SK-N-MC (cell line): Measurements from ENCODE around the gene UNC79.

Experiments used
- DNase-seq: peaks from one replicate; pipeline ENCODE4 v3.0.0-alpha.2; 2011; ENCODE audit warnings: low read depth, low spot score
- H3K27ac ChIP-seq: fragments of 200-600 bp; sonication (generic); 2 replicates; pipeline ENCODE4 v1.5.1; 2016; ENCODE audit warnings: mixed run types
- H3K36me3 ChIP-seq: fragments of 200-600 bp; sonication (generic); 2 replicates; pipeline ENCODE4 v1.6.1; 2017; ENCODE audit warnings: antibody characterized with exemption, low read length, mixed read lengths; ENCODE audit not compliant: insufficient read depth
- H3K4me3 ChIP-seq: fragments of 200-600 bp; sonication (generic); 2 replicates; pipeline ENCODE4 v1.5.1; 2016
- H3K9ac ChIP-seq: fragments of 200-600 bp; sonication (generic); 2 replicates; pipeline ENCODE4 v1.8.0; 2017; ENCODE audit warnings: mixed run types, mixed read lengths; ENCODE audit not compliant: insufficient read length
- H3K9me3 ChIP-seq: fragments of 200-600 bp; sonication (generic); 2 replicates; pipeline ENCODE4 v1.6.1; 2017; ENCODE audit warnings: low read depth, mild to moderate bottlenecking, antibody characterized with exemption, low read length, moderate library complexity, mixed read lengths
- EZH2 ChIP-seq: fragments of 200-600 bp; sonication (generic); IDR thresholded peaks from one replicate; pipeline ENCODE4 v1.6.1; 2017; ENCODE audit warnings: antibody characterized with exemption
- FOXP2 ChIP-seq: optimal IDR thresholded peaks from 2 replicates; pipeline ENCODE3; 2011; ENCODE audit warnings: mild to moderate bottlenecking, moderate library complexity; ENCODE audit not compliant: insufficient read depth; ENCODE audit errors: extremely low read length, control extremely low read depth
- POLR2AphosphoS5 ChIP-seq: IDR thresholded peaks from 2 replicates; pipeline ENCODE4 v1.6.1; 2012; ENCODE audit warnings: mild to moderate bottlenecking, low read depth, low read length, borderline replicate concordance

Gene UNC79

DNA sequence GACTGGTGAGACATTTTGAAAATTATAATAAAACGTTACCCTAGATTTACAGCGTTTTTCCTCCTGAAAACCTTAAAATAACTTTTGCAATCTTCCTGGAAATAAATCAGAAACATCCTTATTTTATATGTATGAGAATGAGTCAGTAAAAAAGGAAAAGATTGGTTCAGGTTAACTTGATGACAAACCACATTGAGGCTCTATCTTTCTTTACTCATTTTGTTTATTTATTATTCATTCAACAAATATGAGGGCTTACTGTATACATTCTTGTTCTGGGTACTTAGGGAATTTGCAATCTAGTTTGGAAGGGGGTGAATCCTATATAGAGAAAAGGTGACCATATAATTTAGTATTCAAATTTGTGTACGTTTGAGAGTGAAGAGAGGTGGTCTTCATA lies 156.6 kb downstream of the UNC79 start:
- Histone ChIP-seq H3K9ac (no peak overlapping the region), H3K4me3 (no peak overlapping the region), H3K27ac (no peak overlapping the region), H3K36me3 (no peaks in the 10 kb centered on the region), H3K9me3 (no peaks in the 10 kb centered on the region)
- DNase-seq: no peak
- TF ChIP-seq EZH2: no peak

DNA sequence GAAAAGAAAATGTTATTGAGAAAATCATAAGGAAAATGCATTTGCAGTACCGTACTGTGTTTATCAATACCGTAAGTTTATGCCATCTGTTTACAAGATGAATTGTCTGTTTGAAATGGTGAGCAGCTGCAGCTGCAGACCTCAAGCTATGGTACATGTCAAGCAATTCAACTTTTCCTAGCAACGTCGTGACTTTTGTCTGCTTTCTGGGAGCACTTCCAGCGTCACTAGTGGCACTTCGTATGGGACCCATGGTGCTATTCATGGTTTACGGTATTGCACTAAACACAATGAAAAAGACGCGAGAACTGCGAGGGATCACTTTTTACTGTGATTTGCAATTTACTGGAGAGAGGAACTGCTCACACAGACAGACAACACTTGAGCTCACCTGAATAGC lies 160.8 kb downstream of the UNC79 start:
- no peak overlapping the region for H3K9ac ChIP-seq
- TF ChIP-seq FOXP2: no peak
- no peak for TF ChIP-seq EZH2
- no peak for TF ChIP-seq POLR2AphosphoS5
- no peak for DNase-seq
- no peak overlapping the region for H3K4me3 ChIP-seq
- H3K36me3 ChIP-seq: no peaks in the 10 kb centered on the region
- no peaks in the 10 kb centered on the region for H3K9me3 ChIP-seq
- no peak overlapping the region for H3K27ac ChIP-seq

DNA sequence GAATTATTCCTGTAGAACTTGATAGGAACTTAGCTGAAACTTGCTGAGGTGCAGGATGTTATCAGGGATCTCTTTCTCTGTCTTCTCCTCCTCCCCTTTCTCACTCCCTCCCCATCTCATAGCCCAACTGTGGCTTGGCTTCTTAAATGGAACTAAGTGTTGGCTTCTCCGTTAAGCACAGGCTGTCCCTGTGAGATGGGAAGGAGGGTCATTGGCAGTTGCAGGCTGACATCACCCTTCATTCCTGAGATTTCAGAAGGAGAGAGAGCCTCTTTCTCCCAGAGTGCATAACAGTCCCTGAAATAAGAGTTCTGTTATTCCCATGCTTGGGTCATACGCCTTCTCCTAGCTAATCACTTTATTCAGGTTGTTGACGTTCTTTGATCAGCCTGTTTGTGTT lies 162.0 kb downstream of the UNC79 start:
- H3K9me3 ChIP-seq: no peaks in the 10 kb centered on the region
- H3K9ac ChIP-seq: no peak overlapping the region
- no peaks in the 10 kb centered on the region for H3K36me3 ChIP-seq
- no peak overlapping the region for H3K27ac ChIP-seq
- no peak for TF ChIP-seq EZH2
- TF ChIP-seq POLR2AphosphoS5: no peak
- no peak for TF ChIP-seq FOXP2
- H3K4me3 ChIP-seq: no peak overlapping the region
- DNase-seq: no peak

DNA sequence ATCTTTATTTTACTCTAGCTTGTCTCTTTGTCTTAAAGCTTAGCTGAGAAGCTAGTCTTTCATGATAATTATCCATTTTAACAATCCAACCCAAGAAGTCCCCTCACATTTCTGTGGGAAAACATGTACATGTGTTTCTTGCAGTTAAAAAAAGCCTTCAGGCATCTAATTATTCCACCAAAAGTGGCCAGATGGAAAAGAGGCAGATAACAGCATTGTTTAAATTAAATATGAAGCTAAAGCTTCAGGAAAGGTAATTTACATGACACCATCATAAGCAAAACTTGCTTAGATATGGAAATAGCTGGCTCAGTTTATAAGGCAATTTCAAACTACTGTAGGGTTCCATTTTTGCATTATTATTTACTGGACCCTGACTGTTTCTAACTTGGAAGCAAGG lies 175.4 kb downstream of the UNC79 start:
- Histone ChIP-seq H3K9ac (no peak overlapping the region), H3K36me3 (no peaks in the 10 kb centered on the region), H3K4me3 (peak overlapping the region; percentile 41), H3K9me3 (no peaks in the 10 kb centered on the region), H3K27ac (peak overlapping the region; percentile 61)
- no peak for TF ChIP-seq POLR2AphosphoS5
- no peak for TF ChIP-seq EZH2
- TF ChIP-seq FOXP2: no peak
- DNase-seq: peak; percentile 39

GRCh38 chr14:93619176-93619793 lies 188.5 kb downstream of the UNC79 start:
- no peaks in the 10 kb centered on the region for H3K9me3 ChIP-seq
- no peak for TF ChIP-seq POLR2AphosphoS5
- TF ChIP-seq EZH2: no peak
- TF ChIP-seq FOXP2: no peak
- no peak overlapping the region for H3K4me3 ChIP-seq
- no peaks in the 10 kb centered on the region for H3K36me3 ChIP-seq
- peak overlapping the region; percentile 40 for H3K27ac ChIP-seq
- H3K9ac ChIP-seq: peak overlapping the region; percentile 28
- peak; percentile 81 for DNase-seq

DNA sequence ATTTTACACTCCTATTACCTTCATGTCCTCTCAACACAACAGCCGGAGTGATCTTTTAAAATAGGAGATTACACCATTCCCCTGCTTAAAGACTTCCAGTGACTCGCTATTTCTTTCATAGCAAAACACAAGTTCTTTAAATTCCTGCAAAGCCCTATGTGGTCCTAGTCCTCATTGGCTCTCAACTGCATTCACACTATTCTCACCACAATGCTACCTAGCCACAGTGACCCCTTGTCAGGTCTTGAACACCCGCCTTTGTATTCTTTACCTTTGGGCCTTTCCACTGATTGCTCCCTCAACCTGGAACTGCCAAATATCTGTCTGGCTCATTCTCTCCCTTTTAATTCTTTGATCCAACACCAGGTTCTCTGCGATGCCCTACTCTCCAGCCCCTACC lies 197.3 kb downstream of the UNC79 start:
- H3K9me3 ChIP-seq: no peaks in the 10 kb centered on the region
- no peak for DNase-seq
- no peak overlapping the region for H3K27ac ChIP-seq
- no peaks in the 10 kb centered on the region for H3K36me3 ChIP-seq
- H3K9ac ChIP-seq: no peak overlapping the region
- H3K4me3 ChIP-seq: no peak overlapping the region
- TF ChIP-seq FOXP2 (no peak), POLR2AphosphoS5 (no peak), EZH2 (no peak)

GRCh38 chr14:93629643-93630042 lies 198.9 kb downstream of the UNC79 start:
- no peak overlapping the region for H3K27ac ChIP-seq
- no peaks in the 10 kb centered on the region for H3K9me3 ChIP-seq
- DNase-seq: no peak
- no peak for TF ChIP-seq EZH2
- TF ChIP-seq POLR2AphosphoS5: no peak
- no peak for TF ChIP-seq FOXP2
- no peak overlapping the region for H3K4me3 ChIP-seq
- H3K36me3 ChIP-seq: no peaks in the 10 kb centered on the region
- no peak overlapping the region for H3K9ac ChIP-seq

- Histone ChIP-seq H3K4me3 (no peak overlapping the region), H3K27ac (no peak overlapping the region), H3K9ac (no peak overlapping the region), H3K36me3 (no peaks in the 10 kb centered on the region), H3K9me3 (no peaks in the 10 kb centered on the region)
- no peak for DNase-seq
- TF ChIP-seq POLR2AphosphoS5 (no peak), FOXP2 (no peak), EZH2 (no peak)
These were observed 208.1 kb downstream of the UNC79 start for GRCh38 chr14:93638790-93639189.

- Histone ChIP-seq H3K36me3 (no peaks in the 10 kb centered on the region), H3K9ac (no peak overlapping the region), H3K27ac (no peak overlapping the region), H3K4me3 (no peak overlapping the region), H3K9me3 (no peaks in the 10 kb centered on the region)
- no peak for DNase-seq
- TF ChIP-seq POLR2AphosphoS5 (no peak), EZH2 (no peak), FOXP2 (no peak)
These were observed 212.4 kb downstream of the UNC79 start for GRCh38 chr14:93643127-93643526.
